PC-9 (cell line): ENCODE results near the gene TRIO.

ENCODE experiments used
- EZH2 ChIP-seq: fragments of 200-600 bp; sonication (generic); IDR thresholded peaks from 2 replicates; pipeline ENCODE4 v1.8.0; 2017; ENCODE audit warnings: antibody characterized with exemption, low read depth
- TF ChIP-seq, protein P1 (sequence below): fragments of 200-600 bp; sonication (generic); conservative IDR thresholded peaks from 2 replicates; pipeline ENCODE4 v1.6.1; 2017; ENCODE audit warnings: mixed run types, antibody characterized with exemption, mild to moderate bottlenecking, moderate library complexity

DNA sequence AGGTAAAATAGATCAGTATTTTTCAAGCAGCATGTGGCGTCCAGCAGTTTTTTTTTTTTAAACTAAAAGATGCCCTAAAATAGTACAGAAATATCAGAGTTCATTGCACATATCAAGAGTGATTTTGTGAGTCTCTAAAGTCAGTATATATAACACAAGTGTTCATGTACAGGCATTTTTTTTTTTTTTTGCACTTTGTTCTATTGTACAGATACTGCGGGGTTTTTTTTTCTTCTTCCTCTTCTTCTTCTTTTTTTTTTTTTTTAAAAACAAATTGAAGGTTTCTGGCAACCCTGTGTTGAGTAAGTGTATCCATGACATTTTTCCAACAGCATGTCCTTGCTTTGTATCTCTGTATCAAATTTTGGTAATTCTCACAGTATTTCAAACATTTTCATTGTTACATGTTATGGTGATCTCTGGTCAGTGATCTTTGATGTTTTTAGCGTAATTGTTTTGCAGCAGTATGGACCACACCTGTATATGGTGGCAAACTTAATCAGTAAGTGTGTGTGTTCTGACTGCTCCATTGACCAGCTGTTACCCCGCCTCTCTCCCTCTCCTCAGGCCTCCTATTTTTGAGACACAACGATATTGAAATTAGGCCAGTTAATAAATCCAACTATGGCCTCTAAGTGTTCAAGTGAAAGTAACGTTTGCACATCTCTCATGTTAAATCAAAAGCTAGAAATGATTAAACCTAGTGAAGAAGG, 76.8 kb downstream of the TRIO start:
- TF ChIP-seq, protein P1, sequence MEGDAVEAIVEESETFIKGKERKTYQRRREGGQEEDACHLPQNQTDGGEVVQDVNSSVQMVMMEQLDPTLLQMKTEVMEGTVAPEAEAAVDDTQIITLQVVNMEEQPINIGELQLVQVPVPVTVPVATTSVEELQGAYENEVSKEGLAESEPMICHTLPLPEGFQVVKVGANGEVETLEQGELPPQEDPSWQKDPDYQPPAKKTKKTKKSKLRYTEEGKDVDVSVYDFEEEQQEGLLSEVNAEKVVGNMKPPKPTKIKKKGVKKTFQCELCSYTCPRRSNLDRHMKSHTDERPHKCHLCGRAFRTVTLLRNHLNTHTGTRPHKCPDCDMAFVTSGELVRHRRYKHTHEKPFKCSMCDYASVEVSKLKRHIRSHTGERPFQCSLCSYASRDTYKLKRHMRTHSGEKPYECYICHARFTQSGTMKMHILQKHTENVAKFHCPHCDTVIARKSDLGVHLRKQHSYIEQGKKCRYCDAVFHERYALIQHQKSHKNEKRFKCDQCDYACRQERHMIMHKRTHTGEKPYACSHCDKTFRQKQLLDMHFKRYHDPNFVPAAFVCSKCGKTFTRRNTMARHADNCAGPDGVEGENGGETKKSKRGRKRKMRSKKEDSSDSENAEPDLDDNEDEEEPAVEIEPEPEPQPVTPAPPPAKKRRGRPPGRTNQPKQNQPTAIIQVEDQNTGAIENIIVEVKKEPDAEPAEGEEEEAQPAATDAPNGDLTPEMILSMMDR, result no peak
- TF ChIP-seq EZH2, result no peak
